ENCODE measurements around the gene KIAA1755.

KIAA1755 gene

DNA sequence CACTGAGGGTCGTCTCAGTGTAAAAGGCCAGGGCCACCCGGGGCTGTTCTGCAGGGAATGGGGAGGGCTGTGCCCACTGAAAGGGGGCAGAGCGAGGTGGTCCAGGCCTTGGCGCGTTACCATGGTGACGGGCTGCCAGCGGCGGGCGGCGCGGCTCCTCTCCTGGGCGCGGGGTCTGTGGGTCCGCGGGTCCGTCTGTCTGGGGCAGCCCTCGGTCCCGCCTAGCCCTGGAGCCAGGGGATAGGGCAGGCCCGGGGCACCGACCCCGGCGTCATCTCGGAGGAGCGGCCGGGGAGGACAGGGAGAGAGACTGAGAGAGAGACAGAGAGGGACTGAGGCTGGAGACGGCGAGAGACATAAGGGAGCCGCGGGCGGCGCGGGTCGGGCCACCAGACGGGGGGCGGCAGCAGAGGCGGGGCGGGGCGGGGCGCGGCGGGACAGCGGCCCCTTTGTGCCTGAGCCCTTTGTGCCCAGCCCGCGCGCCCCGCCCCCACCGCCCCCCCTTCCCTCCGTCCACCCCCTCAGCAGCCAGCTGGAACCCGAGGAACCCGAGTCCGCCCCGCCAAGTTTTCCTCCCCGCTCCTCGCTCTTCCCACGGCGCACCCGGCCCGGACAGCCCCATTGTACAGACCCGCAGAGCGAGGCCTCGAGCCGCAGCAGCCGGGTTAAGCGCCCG lies at the start of gene KIAA1755:
Gene KIAA1755, minus strand, starts transcription at position 358 of the 676 bp plus-strand sequence. Its CDS starts 235 bp downstream, at position 123.
- TF ChIP-seq, protein P1, sequence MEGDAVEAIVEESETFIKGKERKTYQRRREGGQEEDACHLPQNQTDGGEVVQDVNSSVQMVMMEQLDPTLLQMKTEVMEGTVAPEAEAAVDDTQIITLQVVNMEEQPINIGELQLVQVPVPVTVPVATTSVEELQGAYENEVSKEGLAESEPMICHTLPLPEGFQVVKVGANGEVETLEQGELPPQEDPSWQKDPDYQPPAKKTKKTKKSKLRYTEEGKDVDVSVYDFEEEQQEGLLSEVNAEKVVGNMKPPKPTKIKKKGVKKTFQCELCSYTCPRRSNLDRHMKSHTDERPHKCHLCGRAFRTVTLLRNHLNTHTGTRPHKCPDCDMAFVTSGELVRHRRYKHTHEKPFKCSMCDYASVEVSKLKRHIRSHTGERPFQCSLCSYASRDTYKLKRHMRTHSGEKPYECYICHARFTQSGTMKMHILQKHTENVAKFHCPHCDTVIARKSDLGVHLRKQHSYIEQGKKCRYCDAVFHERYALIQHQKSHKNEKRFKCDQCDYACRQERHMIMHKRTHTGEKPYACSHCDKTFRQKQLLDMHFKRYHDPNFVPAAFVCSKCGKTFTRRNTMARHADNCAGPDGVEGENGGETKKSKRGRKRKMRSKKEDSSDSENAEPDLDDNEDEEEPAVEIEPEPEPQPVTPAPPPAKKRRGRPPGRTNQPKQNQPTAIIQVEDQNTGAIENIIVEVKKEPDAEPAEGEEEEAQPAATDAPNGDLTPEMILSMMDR (IDR thresholded peaks at IDR 0.05; ENCODE audit: control insufficient read depth, extremely low read depth, insufficient read depth) = no peak
- DNase-seq (ENCODE audit: low read depth) = no peak
- no peak within 1 kb of the TSS for H3K4me3 ChIP-seq (ENCODE audit: low read depth, low read length)

DNA sequence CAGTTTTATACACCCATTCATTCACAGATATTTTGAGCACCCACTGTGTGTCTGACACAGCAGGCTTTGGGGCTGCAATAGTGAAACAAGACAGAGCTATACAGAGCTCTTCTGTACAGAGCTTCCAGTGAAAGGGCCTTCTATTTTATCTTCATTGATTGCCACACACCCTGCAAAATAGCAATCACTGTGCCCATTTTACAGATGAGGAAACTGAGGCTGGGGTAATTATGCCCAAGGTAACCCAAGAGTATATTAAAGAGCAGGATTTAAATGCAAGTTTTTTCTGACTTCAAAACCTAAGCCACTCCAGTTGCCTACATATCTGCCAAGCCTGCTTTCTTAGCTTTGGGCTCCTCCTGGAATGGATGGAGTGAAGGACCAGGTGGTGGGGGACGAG lies 47.9 kb upstream of the KIAA1755 start:
- TF ChIP-seq, protein P1 (IDR thresholded peaks at IDR 0.05; ENCODE audit: control insufficient read depth, extremely low read depth, insufficient read depth) = no peak
- H3K4me3 ChIP-seq (ENCODE audit: low read depth, low read length) = no peak overlapping the region
- DNase-seq (ENCODE audit: low read depth) = no peak

GRCh38 chr20:38308047-38308438 lies 47.5 kb upstream of the KIAA1755 start:
- no peak overlapping the region for H3K4me3 ChIP-seq (ENCODE audit: low read depth, low read length)
- TF ChIP-seq, protein P1 (IDR thresholded peaks at IDR 0.05; ENCODE audit: control insufficient read depth, extremely low read depth, insufficient read depth) = no peak
- no peak for DNase-seq (ENCODE audit: low read depth)

GRCh38 chr20:38307371-38308046 lies 47.0 kb upstream of the KIAA1755 start:
- DNase-seq (ENCODE audit: low read depth) = no peak
- TF ChIP-seq, protein P1 (IDR thresholded peaks at IDR 0.05; ENCODE audit: control insufficient read depth, extremely low read depth, insufficient read depth) = no peak
- no peak overlapping the region for H3K4me3 ChIP-seq (ENCODE audit: low read depth, low read length)

- no peak overlapping the region for H3K4me3 ChIP-seq (ENCODE audit: low read depth, low read length)
- no peak for DNase-seq (ENCODE audit: low read depth)
- TF ChIP-seq, protein P1 (IDR thresholded peaks at IDR 0.05; ENCODE audit: control insufficient read depth, extremely low read depth, insufficient read depth) = no peak
Observed at GRCh38 chr20:38306379-38306778, 45.8 kb upstream of the KIAA1755 start.

- no peak for DNase-seq (ENCODE audit: low read depth)
- TF ChIP-seq, protein P1 (IDR thresholded peaks at IDR 0.05; ENCODE audit: control insufficient read depth, extremely low read depth, insufficient read depth) = no peak
- H3K4me3 ChIP-seq (ENCODE audit: low read depth, low read length) = no peak overlapping the region
Observed at GRCh38 chr20:38305541-38305940, 45.0 kb upstream of the KIAA1755 start.

Measured in LNCaP clone FGC (cell line).